ENCODE measurements around the gene FOXO6.
A peak's percentile ranks its signal among the peaks of the same experiment; 100 is the strongest.

The FOXO6 gene

GRCh38 chr1:41379738-41380130 lies 18.5 kb downstream of the FOXO6 start:
- ATAC-seq (replicated peaks; ENCODE audit: extremely low read depth, poor library complexity, severe bottlenecking), result no peak
- Mint-ChIP-seq H3K27me3 (peaks cover 64% of the 10 kb centered on the region), H3K4me1 (peaks cover 12% of the 10 kb centered on the region), H3K9me3 (no peaks in the 10 kb centered on the region), H3K36me3 (ENCODE audit: insufficient read depth) (peaks cover 2% of the 10 kb centered on the region), H3K27ac (ENCODE audit: low read depth) (no peak overlapping the region), H3K4me3 (peak overlapping the region; percentile 10)
- no peak for DNase-seq (ENCODE audit: low spot score in 2 of 2)

DNA sequence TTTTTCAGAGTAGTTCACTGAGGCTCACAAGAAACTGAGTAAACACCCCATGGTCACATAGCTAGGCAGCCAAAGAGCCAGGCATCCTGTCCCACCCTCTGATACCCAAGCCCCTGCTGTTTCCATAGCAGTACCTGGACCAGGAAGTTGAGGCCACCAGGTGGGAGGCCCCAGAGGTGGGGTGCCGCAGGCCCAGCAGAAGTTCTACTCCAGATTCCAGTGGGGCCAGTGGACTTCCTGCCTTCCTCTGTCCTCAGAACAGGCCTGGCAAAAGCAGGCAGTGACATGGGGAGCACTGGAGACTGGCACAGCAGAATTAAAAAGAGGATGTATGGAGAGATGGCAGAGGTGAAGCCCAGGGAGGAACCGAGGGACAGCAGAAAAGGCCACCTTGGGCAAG lies 19.0 kb downstream of the FOXO6 start:
- Mint-ChIP-seq H3K9me3 (no peaks in the 10 kb centered on the region), H3K4me1 (peaks cover 12% of the 10 kb centered on the region), H3K27ac (ENCODE audit: low read depth) (no peak overlapping the region), H3K27me3 (peaks cover 68% of the 10 kb centered on the region), H3K4me3 (peak overlapping the region; percentile 73), H3K36me3 (ENCODE audit: insufficient read depth) (peaks cover 2% of the 10 kb centered on the region)
- DNase-seq (ENCODE audit: low spot score in 2 of 2) (no peak), ATAC-seq (replicated peaks; ENCODE audit: extremely low read depth, poor library complexity, severe bottlenecking) (no peak)

- H3K27ac Mint-ChIP-seq (ENCODE audit: low read depth), result no peak overlapping the region
- peaks cover 12% of the 10 kb centered on the region for H3K4me1 Mint-ChIP-seq
- ATAC-seq (replicated peaks; ENCODE audit: extremely low read depth, poor library complexity, severe bottlenecking), result no peak
- no peaks in the 10 kb centered on the region for H3K9me3 Mint-ChIP-seq
- H3K4me3 Mint-ChIP-seq, result peak overlapping the region; percentile 73
- H3K27me3 Mint-ChIP-seq, result peaks cover 66% of the 10 kb centered on the region
- peaks cover 2% of the 10 kb centered on the region for H3K36me3 Mint-ChIP-seq (ENCODE audit: insufficient read depth)
- DNase-seq (ENCODE audit: low spot score in 2 of 2), result no peak
Observed at GRCh38 chr1:41380979-41381691, 19.9 kb downstream of the FOXO6 start.

DNA sequence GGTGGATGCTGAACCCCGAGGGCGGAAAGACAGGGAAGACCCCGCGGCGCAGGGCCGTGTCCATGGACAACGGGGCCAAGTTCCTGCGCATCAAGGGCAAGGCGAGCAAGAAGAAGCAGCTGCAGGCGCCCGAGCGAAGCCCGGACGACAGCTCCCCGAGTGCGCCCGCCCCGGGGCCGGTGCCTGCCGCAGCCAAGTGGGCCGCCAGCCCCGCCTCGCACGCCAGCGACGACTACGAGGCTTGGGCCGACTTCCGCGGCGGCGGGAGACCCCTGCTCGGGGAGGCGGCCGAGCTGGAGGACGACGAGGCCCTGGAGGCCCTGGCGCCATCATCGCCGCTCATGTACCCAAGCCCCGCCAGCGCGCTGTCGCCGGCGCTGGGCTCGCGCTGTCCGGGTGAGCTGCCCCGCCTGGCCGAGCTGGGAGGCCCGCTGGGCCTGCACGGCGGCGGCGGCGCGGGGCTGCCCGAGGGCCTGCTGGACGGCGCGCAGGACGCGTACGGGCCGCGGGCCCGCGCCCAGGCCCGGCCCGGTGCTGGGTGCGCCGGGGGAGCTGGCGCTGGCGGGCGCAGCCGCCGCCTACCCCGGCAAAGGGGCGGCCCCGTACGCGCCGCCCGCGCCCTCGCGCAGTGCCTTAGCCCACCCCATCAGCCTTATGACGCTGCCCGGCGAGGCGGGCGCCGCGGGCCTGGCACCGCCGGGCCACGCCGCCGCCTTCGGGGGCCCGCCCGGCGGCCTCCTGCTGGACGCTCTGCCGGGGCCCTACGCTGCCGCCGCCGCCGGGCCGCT lies 20.7 kb downstream of the FOXO6 start:
- H3K27ac Mint-ChIP-seq (ENCODE audit: low read depth), result no peak overlapping the region

DNA sequence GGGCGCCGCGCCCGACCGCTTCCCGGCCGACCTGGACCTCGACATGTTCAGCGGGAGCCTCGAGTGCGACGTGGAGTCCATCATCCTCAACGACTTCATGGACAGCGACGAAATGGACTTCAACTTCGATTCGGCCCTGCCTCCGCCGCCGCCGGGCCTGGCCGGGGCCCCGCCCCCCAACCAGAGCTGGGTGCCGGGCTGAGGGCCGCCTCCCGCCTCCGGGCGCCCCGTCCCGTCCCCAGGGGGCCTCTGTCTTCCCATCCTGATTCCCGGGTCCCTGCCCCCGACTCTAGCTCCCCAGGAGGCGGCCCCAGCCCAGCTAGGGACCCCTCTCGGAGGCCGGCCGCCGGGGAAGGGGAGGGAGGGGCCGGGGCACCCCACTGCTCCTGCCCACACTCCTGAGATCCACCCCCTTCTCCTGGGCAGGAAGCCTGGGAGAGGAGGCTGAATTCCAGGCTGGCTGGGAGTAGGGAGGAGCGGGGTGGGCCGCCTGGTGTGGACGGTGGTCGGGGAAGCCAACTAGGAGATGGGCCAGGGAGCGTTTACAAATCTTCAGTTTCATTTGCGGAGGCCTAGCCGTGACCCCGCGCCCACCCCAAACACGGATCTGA lies 21.4 kb downstream of the FOXO6 start:
- DNase-seq (ENCODE audit: low spot score in 2 of 2) (no peak), ATAC-seq (replicated peaks; ENCODE audit: extremely low read depth, poor library complexity, severe bottlenecking) (no peak)
- H3K27me3 Mint-ChIP-seq, result peaks cover 68% of the 10 kb centered on the region
- H3K4me3 Mint-ChIP-seq, result peak overlapping the region; percentile 65
- peaks cover 12% of the 10 kb centered on the region for H3K4me1 Mint-ChIP-seq
- peaks cover 2% of the 10 kb centered on the region for H3K36me3 Mint-ChIP-seq (ENCODE audit: insufficient read depth)
- no peak overlapping the region for H3K27ac Mint-ChIP-seq (ENCODE audit: low read depth)
- H3K9me3 Mint-ChIP-seq, result no peaks in the 10 kb centered on the region

More for the DNA sequence above, 20.7 kb downstream of the FOXO6 start:
- DNase-seq (ENCODE audit: low spot score in 2 of 2) (no peak), ATAC-seq (replicated peaks; ENCODE audit: extremely low read depth, poor library complexity, severe bottlenecking) (peak; percentile 83)
- Mint-ChIP-seq H3K36me3 (ENCODE audit: insufficient read depth) (peaks cover 2% of the 10 kb centered on the region), H3K4me1 (peaks cover 12% of the 10 kb centered on the region), H3K27me3 (peaks cover 66% of the 10 kb centered on the region), H3K9me3 (no peaks in the 10 kb centered on the region), H3K4me3 (peak overlapping the region; percentile 73)

DNA sequence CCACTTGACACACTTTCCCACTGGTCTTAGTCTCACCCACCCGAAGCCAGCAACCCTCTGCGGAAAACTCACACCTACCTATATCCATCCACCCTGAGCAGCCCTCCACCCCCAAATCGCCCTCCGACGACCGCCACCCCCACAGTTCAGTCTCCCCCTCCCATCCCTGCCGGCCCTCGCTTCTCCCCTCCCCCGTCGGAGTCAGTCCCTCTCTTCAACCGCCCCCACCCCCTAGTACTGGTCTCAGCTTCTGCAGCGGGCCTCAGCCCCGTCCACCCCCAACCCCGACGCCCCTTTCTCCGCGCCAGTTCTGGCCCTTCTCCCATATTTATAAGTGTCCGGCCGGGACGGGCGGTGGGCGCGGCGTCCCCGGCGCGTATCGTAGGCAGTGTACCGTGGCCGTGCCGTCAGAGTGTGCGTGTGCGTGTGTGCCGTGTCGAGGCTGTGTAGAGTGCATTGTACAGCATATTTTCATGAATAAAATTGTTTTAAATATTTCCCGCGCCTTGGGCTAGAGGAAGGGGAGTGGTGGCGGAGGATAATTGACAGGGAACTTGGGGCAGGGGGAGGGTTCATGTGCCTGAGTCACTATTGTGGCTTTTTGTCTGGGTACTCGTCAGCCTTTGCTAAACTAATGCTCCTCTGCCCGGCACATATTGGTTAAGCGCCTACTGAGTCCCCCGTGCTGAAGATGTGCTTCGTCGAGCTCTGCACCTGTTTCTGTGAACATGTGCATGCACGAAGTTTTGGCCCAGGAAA lies 22.0 kb downstream of the FOXO6 start:
- peak; percentile 31 for ATAC-seq (replicated peaks; ENCODE audit: extremely low read depth, poor library complexity, severe bottlenecking)
- H3K27ac Mint-ChIP-seq (ENCODE audit: low read depth), result no peak overlapping the region
- peaks cover 2% of the 10 kb centered on the region for H3K36me3 Mint-ChIP-seq (ENCODE audit: insufficient read depth)
- no peak for DNase-seq (ENCODE audit: low spot score in 2 of 2)
- peaks cover 72% of the 10 kb centered on the region for H3K27me3 Mint-ChIP-seq
- no peaks in the 10 kb centered on the region for H3K9me3 Mint-ChIP-seq
- peak overlapping the region; percentile 65 for H3K4me3 Mint-ChIP-seq
- peaks cover 12% of the 10 kb centered on the region for H3K4me1 Mint-ChIP-seq

- ATAC-seq (replicated peaks; ENCODE audit: extremely low read depth, poor library complexity, severe bottlenecking) (no peak), DNase-seq (ENCODE audit: low spot score in 2 of 2) (no peak)
- Mint-ChIP-seq H3K9me3 (no peaks in the 10 kb centered on the region), H3K4me3 (no peak overlapping the region), H3K27ac (ENCODE audit: low read depth) (peak overlapping the region; percentile 8), H3K27me3 (peaks cover 61% of the 10 kb centered on the region), H3K4me1 (peaks cover 12% of the 10 kb centered on the region), H3K36me3 (ENCODE audit: insufficient read depth) (peaks cover 2% of the 10 kb centered on the region)
Observed at GRCh38 chr1:41384579-41384978, 23.3 kb downstream of the FOXO6 start.

- no peak for DNase-seq (ENCODE audit: low spot score in 2 of 2)
- H3K4me1 Mint-ChIP-seq, result peaks cover 7% of the 10 kb centered on the region
- H3K9me3 Mint-ChIP-seq, result no peaks in the 10 kb centered on the region
- no peak overlapping the region for H3K27ac Mint-ChIP-seq (ENCODE audit: low read depth)
- peaks cover 2% of the 10 kb centered on the region for H3K36me3 Mint-ChIP-seq (ENCODE audit: insufficient read depth)
- no peak overlapping the region for H3K4me3 Mint-ChIP-seq
- no peak for ATAC-seq (replicated peaks; ENCODE audit: extremely low read depth, poor library complexity, severe bottlenecking)
- peaks cover 51% of the 10 kb centered on the region for H3K27me3 Mint-ChIP-seq
Observed at GRCh38 chr1:41385398-41386195, 24.4 kb downstream of the FOXO6 start.

DNA sequence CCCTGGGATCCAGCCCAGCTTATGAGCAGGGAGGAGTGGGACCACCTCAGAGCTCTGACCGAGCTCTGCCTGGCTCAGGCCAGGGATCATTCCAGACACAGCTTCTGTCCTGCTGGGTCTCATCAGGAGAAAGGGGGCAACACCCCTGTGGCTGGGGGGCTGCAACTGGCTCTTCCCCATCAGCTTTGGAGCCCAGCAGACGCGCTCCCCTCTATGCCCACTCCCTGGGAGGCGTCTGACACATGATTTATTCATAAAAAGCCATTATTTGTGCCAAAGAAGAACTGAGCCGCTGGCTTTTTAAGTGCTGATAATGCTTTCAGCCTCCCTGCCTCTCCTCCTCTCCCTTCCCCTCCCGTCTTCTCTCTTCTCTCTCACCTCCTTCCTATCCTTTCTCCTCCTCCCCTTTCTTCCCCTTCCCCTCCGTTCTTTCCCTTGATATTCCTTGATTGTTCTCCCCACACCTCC lies 25.0 kb downstream of the FOXO6 start:
- H3K27me3 Mint-ChIP-seq, result peaks cover 50% of the 10 kb centered on the region
- peaks cover 2% of the 10 kb centered on the region for H3K36me3 Mint-ChIP-seq (ENCODE audit: insufficient read depth)
- no peak overlapping the region for H3K27ac Mint-ChIP-seq (ENCODE audit: low read depth)
- no peaks in the 10 kb centered on the region for H3K9me3 Mint-ChIP-seq
- H3K4me3 Mint-ChIP-seq, result no peak overlapping the region
- H3K4me1 Mint-ChIP-seq, result peaks cover 7% of the 10 kb centered on the region
- ATAC-seq (replicated peaks; ENCODE audit: extremely low read depth, poor library complexity, severe bottlenecking) (no peak), DNase-seq (ENCODE audit: low spot score in 2 of 2) (no peak)

GRCh38 chr1:41387667-41388091 lies 26.4 kb downstream of the FOXO6 start:
- no peak overlapping the region for H3K27ac Mint-ChIP-seq (ENCODE audit: low read depth)
- peaks cover 50% of the 10 kb centered on the region for H3K27me3 Mint-ChIP-seq
- peaks cover 2% of the 10 kb centered on the region for H3K36me3 Mint-ChIP-seq (ENCODE audit: insufficient read depth)
- ATAC-seq (replicated peaks; ENCODE audit: extremely low read depth, poor library complexity, severe bottlenecking), result no peak
- peaks cover 7% of the 10 kb centered on the region for H3K4me1 Mint-ChIP-seq
- DNase-seq (ENCODE audit: low spot score in 2 of 2), result no peak
- H3K9me3 Mint-ChIP-seq, result no peaks in the 10 kb centered on the region
- no peak overlapping the region for H3K4me3 Mint-ChIP-seq

- Mint-ChIP-seq H3K4me1 (peaks cover under 1% of the 10 kb centered on the region), H3K27ac (ENCODE audit: low read depth) (no peak overlapping the region), H3K4me3 (no peak overlapping the region), H3K27me3 (peaks cover 42% of the 10 kb centered on the region), H3K36me3 (ENCODE audit: insufficient read depth) (no peaks in the 10 kb centered on the region), H3K9me3 (no peaks in the 10 kb centered on the region)
- no peak for DNase-seq (ENCODE audit: low spot score in 2 of 2)
- no peak for ATAC-seq (replicated peaks; ENCODE audit: extremely low read depth, poor library complexity, severe bottlenecking)
Observed at GRCh38 chr1:41388510-41388909, 27.3 kb downstream of the FOXO6 start.

Data from central memory CD8-positive, alpha-beta T cell (primary cell).